A549 (cell line): ENCODE results near the gene LAMA2. TPM values are rescaled to one million over a fixed set of nuclear protein-coding genes. Genes with fewer than 3 reads are reported as not detected.

Source experiments
- ATAC-seq, 2 experiments: fragments of 200-7000 bp in 1 of 2; fragments of >200 bp in 1 of 2; cut with Nextera tagmentation in 1 of 2; cut with Tn5 transposase in 1 of 2; 3 replicates each; pipeline versions ENCODE4 v1.8.0 to v1.9.1; 2018 to 2020; ENCODE audit warnings: mild to moderate bottlenecking in 1 of 2, moderate library complexity in 1 of 2
- CTCF ChIA-PET: fragments of 300-600 bp; sonication (Branson Sonifier 250); formaldehyde crosslinking; extraction: SDS; loops from one replicate; lab custom pipeline; 2021; ENCODE audit warnings: antibody characterized with exemption, inconsistent platforms; lab: Yijun Ruan, JAX
- POLR2A ChIA-PET: fragments of 350-600 bp; formaldehyde crosslinking; extraction: SDS; loops from one replicate; lab custom pipeline; 2021; ENCODE audit warnings: antibody characterized with exemption, inconsistent platforms; lab: Yijun Ruan, JAX
- DNase-seq, 2 experiments: peaks; one replicate each; pipeline versions ENCODE4 v3.0.0 to v3.0.0-alpha.2; 2011 to 2016; ENCODE audit warnings: low read depth in 1 of 2, low spot score in 1 of 2
- FAIRE-seq: peaks from 2 replicates; lab custom pipeline; 2011; peaks lifted over from hg19 to GRCh38; lab: Jason Lieb, UNC
- H3K27ac ChIP-seq, 2 experiments: fragments of >200 bp; sonication (Bioruptor Twin); formaldehyde crosslinking; 3 replicates each; pipeline ENCODE4 v1.5.1; 2016 to 2017
- H3K4me1 ChIP-seq: fragments of >200 bp; sonication (Bioruptor Twin); formaldehyde crosslinking; 3 replicates; pipeline ENCODE4 v1.6.1; 2016
- H3K4me2 ChIP-seq: fragments of >200 bp; sonication (Bioruptor Twin); formaldehyde crosslinking; 3 replicates; pipeline ENCODE4 v1.6.1; 2016
- H3K4me3 ChIP-seq: fragments of >200 bp; sonication (Bioruptor Twin); formaldehyde crosslinking; 3 replicates; pipeline ENCODE4 v1.5.1; 2016
- H3K9me3 ChIP-seq: fragments of >200 bp; sonication (Bioruptor Twin); formaldehyde crosslinking; 3 replicates; pipeline ENCODE4 v1.6.1; 2016
- BHLHE40 ChIP-seq: IDR thresholded peaks from 2 replicates; pipeline ENCODE4 v1.6.1; 2012; ENCODE audit warnings: low read depth, low read length, inconsistent platforms
- CBX2 ChIP-seq: fragments of 200-600 bp; sonication (generic); IDR thresholded peaks from 2 replicates; pipeline ENCODE4 v1.6.1; 2016; ENCODE audit warnings: low read depth, mild to moderate bottlenecking, borderline replicate concordance
- CBX8 ChIP-seq: fragments of 200-600 bp; sonication (generic); IDR thresholded peaks from 2 replicates; pipeline ENCODE4 v1.6.1; 2016
- CHD2 ChIP-seq: fragments of 150-350 bp; IDR thresholded peaks from 2 replicates; pipeline ENCODE4 v1.6.1; 2014; ENCODE audit warnings: low read length; ENCODE audit not compliant: partially characterized antibody
- CHD4 ChIP-seq: fragments of 200-600 bp; sonication (generic); IDR thresholded peaks from 2 replicates; pipeline ENCODE4 v1.6.1; 2016; ENCODE audit warnings: antibody characterized with exemption, mild to moderate bottlenecking, borderline replicate concordance
- EP300 ChIP-seq, 2 experiments: fragments of >200 bp; sonication (Bioruptor Twin); formaldehyde crosslinking; IDR thresholded peaks; 2 replicates in 1 of 2; 3 replicates in 1 of 2; pipeline ENCODE4 v1.6.1; 2016 to 2017
- ESRRA ChIP-seq: fragments of 150-350 bp; IDR thresholded peaks from 2 replicates; pipeline ENCODE4 v1.6.1; 2014; ENCODE audit warnings: mild to moderate bottlenecking, low read length, borderline replicate concordance
- FOSB ChIP-seq: fragments of 250-450 bp; sonication (Bioruptor Pico); IDR thresholded peaks from 2 replicates; pipeline ENCODE4 v1.5.0; 2020; ENCODE audit warnings: mild to moderate bottlenecking, moderate library complexity
- FOSL2 ChIP-seq, 2 experiments: fragments of 450-650 bp in 1 of 2; fragments of >200 bp in 1 of 2; sonication (Bioruptor Twin) in 1 of 2; formaldehyde crosslinking; IDR thresholded peaks; 2 replicates each; pipeline versions ENCODE4 v1.5.0 to v1.6.1; 2016 to 2020; ENCODE audit warnings: mild to moderate bottlenecking in 1 of 2, moderate library complexity in 1 of 2
- HDAC2 ChIP-seq: fragments of 200-600 bp; sonication (generic); IDR thresholded peaks from 2 replicates; pipeline ENCODE4 v1.6.1; 2016
- MAFK ChIP-seq: fragments of 450-650 bp; IDR thresholded peaks from 2 replicates; pipeline ENCODE4 v1.6.1; 2014; ENCODE audit not compliant: partially characterized antibody
- MAZ ChIP-seq: fragments of 150-350 bp; IDR thresholded peaks from 2 replicates; pipeline ENCODE4 v1.6.1; 2014; ENCODE audit warnings: antibody characterized with exemption, low read depth, low read length, borderline replicate concordance
- MYC ChIP-seq: IDR thresholded peaks from 2 replicates; pipeline ENCODE4 v1.6.1; 2012; ENCODE audit warnings: mild to moderate bottlenecking, inconsistent platforms, low read length, improper control_type of control experiment, borderline replicate concordance
- NFE2L2 ChIP-seq: fragments of 150-350 bp; conservative IDR thresholded peaks from 2 replicates; pipeline ENCODE4 v1.6.1; 2014; ENCODE audit warnings: low read length
- NR3C1 ChIP-seq: fragments of >200 bp; sonication (Bioruptor Twin); formaldehyde crosslinking; IDR thresholded peaks from 3 replicates; pipeline ENCODE4 v1.6.1; 2017
- PHF8 ChIP-seq: fragments of 200-600 bp; sonication (generic); IDR thresholded peaks from 2 replicates; pipeline ENCODE4 v1.6.1; 2016; ENCODE audit warnings: low read depth, mild to moderate bottlenecking, antibody characterized with exemption, moderate library complexity, borderline replicate concordance
- RAD21 ChIP-seq, 2 experiments: fragments of >200 bp in 1 of 2; sonication (Bioruptor Twin) in 1 of 2; formaldehyde crosslinking in 1 of 2; IDR thresholded peaks in 1 of 2; conservative IDR thresholded peaks in 1 of 2; 2 replicates in 1 of 2; 3 replicates in 1 of 2; pipeline ENCODE4 v1.6.1; 2012 to 2018; ENCODE audit warnings: inconsistent platforms in 1 of 2
- RNF2 ChIP-seq: fragments of 200-600 bp; sonication (generic); IDR thresholded peaks from 2 replicates; pipeline ENCODE4 v1.6.1; 2016; ENCODE audit warnings: low read depth, mild to moderate bottlenecking, antibody characterized with exemption, moderate library complexity, borderline replicate concordance
- TP53 ChIP-seq: fragments of 250-450 bp; sonication (Bioruptor Pico); IDR thresholded peaks from 2 replicates; pipeline ENCODE4 v1.5.0; 2021; ENCODE audit warnings: mild to moderate bottlenecking, moderate library complexity
- ZC3H11A ChIP-seq: fragments of 450-650 bp; IDR thresholded peaks from 2 replicates; pipeline ENCODE4 v1.6.1; 2014; ENCODE audit warnings: antibody characterized with exemption, mild to moderate bottlenecking
- ZFP36 ChIP-seq: fragments of 450-650 bp; IDR thresholded peaks from 2 replicates; pipeline ENCODE4 v1.6.1; 2014; ENCODE audit warnings: borderline replicate concordance; ENCODE audit not compliant: partially characterized antibody
- ZNF302 ChIP-seq: fragments of 250-450 bp; sonication (Bioruptor Pico); IDR thresholded peaks from 2 replicates; pipeline ENCODE4 v1.9.0; 2021; ENCODE audit warnings: inconsistent platforms, mild to moderate bottlenecking, moderate library complexity
- WGBS: methylation state at CpG from one replicate; pipeline ENCODE4 v1.1.6; 2017; ENCODE audit errors: missing lambda C conversion rate; 5-methylcytosine and 5-hydroxymethylcytosine counted together
- polyA plus RNA-seq, 4 experiments: library from polyadenylated mRNA; depleted of rRNA in 3 of 4; stranded (reverse); fragments of >200 nt; fragmentation: RNase III in 1 of 4; extraction: RNeasy Plus Mini Kit Qiagen cat#74134 plus additional on column Dnase treatment in 1 of 4; gene quantifications; 2 replicates in 3 of 4; 3 replicates in 1 of 4; pipeline ENCODE4 v1.2.3, GENCODE V29; 2011 to 2017
- TF ChIP-seq, protein P1 (sequence below): fragments of >200 bp; sonication (Bioruptor Twin); formaldehyde crosslinking; IDR thresholded peaks from 3 replicates; pipeline ENCODE4 v1.5.1; 2016
- TF ChIP-seq, protein P2 (sequence below): fragments of 250-450 bp; sonication (Bioruptor Pico); IDR thresholded peaks from 2 replicates; pipeline ENCODE4 v1.5.0; 2020; ENCODE audit warnings: low read depth, mild to moderate bottlenecking, moderate library complexity
- TF ChIP-seq, protein P3 (sequence below): fragments of 150-350 bp; IDR thresholded peaks from 2 replicates; pipeline ENCODE4 v1.6.1; 2014; ENCODE audit warnings: low read depth, mild to moderate bottlenecking, low read length
- TF ChIP-seq, protein P4 (sequence below): IDR thresholded peaks from 2 replicates; pipeline ENCODE4 v1.6.1; 2012

Gene LAMA2
- polyA plus RNA-seq, 2 of the 4 experiments (the other 2 are of a cell fraction): 0.21 to 1.3 TPM

DNA sequence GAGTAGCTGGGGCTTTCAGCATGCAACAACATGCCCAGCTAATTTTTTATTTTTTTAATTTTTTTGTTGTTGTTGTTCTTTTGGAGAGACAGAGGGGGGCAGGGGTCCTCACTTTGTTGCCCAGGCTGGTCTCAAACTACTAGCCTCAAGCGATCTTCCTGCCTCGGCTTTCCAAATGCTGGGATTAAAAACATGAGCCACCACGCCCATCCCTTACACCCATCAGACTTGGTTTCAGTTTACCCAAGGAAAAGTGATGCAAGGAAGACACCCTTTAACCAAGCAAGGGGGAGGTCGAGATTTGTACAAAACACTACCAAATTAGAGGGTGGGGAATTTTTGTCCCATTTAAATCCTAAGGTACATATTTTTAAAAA lies 616.9 kb downstream of the LAMA2 start:
- DNase-seq: no peak
- 80% methylated on average over 4 of the region's 4 CpGs for WGBS
- peak overlapping the region; percentile 66 to 83 for H3K27ac ChIP-seq
- ATAC-seq: no peak
- no peaks in the 10 kb centered on the region for H3K9me3 ChIP-seq
- H3K4me2 ChIP-seq: peak overlapping the region; percentile 85; the same call in 2 of the 3 replicates
- CTCF ChIA-PET: interaction anchor here (0.6 to 1.3 kb wide), 8 partner anchors 12 to 866 kb away, joined by 3 to 8 read pairs (median 3); partner anchors contain the start of gene TMEM200A
- no peak for FAIRE-seq
- POLR2A ChIA-PET: no interaction called here
- peaks cover 39% of the 10 kb centered on the region for H3K4me1 ChIP-seq
- H3K4me3 ChIP-seq: no peak overlapping the region
- TF ChIP-seq MYC: no peak
- TF ChIP-seq, protein P1, sequence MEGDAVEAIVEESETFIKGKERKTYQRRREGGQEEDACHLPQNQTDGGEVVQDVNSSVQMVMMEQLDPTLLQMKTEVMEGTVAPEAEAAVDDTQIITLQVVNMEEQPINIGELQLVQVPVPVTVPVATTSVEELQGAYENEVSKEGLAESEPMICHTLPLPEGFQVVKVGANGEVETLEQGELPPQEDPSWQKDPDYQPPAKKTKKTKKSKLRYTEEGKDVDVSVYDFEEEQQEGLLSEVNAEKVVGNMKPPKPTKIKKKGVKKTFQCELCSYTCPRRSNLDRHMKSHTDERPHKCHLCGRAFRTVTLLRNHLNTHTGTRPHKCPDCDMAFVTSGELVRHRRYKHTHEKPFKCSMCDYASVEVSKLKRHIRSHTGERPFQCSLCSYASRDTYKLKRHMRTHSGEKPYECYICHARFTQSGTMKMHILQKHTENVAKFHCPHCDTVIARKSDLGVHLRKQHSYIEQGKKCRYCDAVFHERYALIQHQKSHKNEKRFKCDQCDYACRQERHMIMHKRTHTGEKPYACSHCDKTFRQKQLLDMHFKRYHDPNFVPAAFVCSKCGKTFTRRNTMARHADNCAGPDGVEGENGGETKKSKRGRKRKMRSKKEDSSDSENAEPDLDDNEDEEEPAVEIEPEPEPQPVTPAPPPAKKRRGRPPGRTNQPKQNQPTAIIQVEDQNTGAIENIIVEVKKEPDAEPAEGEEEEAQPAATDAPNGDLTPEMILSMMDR: no peak
- no peak for TF ChIP-seq TP53
- TF ChIP-seq ZC3H11A: no peak
- no peak for TF ChIP-seq ESRRA
- no peak for TF ChIP-seq CHD4
- TF ChIP-seq, protein P2, sequence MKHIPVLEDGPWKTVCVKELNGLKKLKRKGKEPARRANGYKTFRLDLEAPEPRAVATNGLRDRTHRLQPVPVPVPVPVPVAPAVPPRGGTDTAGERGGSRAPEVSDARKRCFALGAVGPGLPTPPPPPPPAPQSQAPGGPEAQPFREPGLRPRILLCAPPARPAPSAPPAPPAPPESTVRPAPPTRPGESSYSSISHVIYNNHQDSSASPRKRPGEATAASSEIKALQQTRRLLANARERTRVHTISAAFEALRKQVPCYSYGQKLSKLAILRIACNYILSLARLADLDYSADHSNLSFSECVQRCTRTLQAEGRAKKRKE (CRISPR knock-in tag): no peak
- TF ChIP-seq RNF2: no peak
- TF ChIP-seq MAZ: no peak
- TF ChIP-seq PHF8: no peak
- no peak for TF ChIP-seq CBX8
- no peak for TF ChIP-seq NFE2L2
- no peak for TF ChIP-seq CBX2
- no peak for TF ChIP-seq BHLHE40

DNA sequence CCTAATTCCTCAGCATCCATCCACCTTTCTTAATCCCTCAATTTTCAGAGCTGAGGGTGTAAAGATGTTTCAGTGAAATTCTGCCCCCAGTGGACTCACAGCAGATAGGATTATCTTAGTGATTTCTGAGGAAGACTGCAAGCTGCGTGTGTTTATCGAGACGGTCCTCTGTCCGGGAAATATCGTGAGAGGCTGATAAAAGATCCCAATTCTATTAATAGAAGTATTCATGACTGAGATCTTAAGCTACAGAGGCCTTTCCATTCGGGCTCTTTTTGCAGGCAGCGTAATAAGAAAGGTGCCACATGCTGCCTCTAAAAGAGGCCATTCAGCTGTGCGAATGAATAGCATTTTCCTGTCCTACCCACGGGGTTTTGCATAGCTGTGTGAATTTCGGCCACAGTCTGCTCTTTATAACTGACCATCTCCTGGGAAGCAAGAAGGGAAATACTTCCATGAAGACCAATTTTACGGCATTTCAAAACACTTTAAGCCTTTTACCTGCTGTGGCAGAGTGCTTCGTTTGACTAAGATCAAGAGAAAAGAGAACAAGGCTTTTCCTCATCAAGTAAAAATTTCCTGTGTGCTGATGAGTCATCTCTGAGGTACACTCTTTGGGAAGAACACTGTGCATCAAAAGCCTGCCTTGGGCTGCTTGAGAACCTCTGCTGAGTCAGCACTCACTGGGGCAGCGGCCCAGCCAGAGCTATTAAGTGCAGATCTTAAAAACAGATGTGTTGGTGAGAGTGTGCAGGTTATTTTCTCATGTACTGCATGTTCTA lies 618.2 kb downstream of the LAMA2 start:
- POLR2A ChIA-PET: interaction anchor here (1.2 kb wide), 1 partner anchor 10 kb away, joined by 5 read pairs; no protein-coding TSS in a partner anchor

More for the DNA sequence above, 618.2 kb downstream of the LAMA2 start:
- Histone ChIP-seq H3K4me2 (peak overlapping the region; percentile 61), H3K4me3 (no peak overlapping the region), H3K4me1 (peaks cover 39% of the 10 kb centered on the region), H3K27ac (peak overlapping the region; percentile 53 to 72; a peak in 3 of 6 replicates), H3K9me3 (no peaks in the 10 kb centered on the region)
- TF ChIP-seq, protein P3, sequence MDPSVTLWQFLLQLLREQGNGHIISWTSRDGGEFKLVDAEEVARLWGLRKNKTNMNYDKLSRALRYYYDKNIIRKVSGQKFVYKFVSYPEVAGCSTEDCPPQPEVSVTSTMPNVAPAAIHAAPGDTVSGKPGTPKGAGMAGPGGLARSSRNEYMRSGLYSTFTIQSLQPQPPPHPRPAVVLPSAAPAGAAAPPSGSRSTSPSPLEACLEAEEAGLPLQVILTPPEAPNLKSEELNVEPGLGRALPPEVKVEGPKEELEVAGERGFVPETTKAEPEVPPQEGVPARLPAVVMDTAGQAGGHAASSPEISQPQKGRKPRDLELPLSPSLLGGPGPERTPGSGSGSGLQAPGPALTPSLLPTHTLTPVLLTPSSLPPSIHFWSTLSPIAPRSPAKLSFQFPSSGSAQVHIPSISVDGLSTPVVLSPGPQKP: no peak
- TF ChIP-seq ESRRA: no peak
- no peak for TF ChIP-seq FOSL2 (IDR thresholded peaks at IDR 0.05)
- peak; percentile 61 for TF ChIP-seq FOSL2 (CRISPR knock-in tag; IDR thresholded peaks at IDR 0.05)
- TF ChIP-seq RAD21 (conservative IDR thresholded peaks at IDR 0.05 in 1 of 2, IDR thresholded peaks at IDR 0.05 in 1 of 2): no peak
- TF ChIP-seq HDAC2: no peak
- TF ChIP-seq NR3C1: no peak
- TF ChIP-seq EP300 (IDR thresholded peaks at IDR 0.05): no peak
- TF ChIP-seq, protein P1: peak; percentile 43
- TF ChIP-seq CHD2: peak; percentile 33
- TF ChIP-seq CBX8: no peak
- peak; percentile 95 for TF ChIP-seq MAFK
- TF ChIP-seq FOSB (CRISPR knock-in tag): no peak
- TF ChIP-seq, protein P4, sequence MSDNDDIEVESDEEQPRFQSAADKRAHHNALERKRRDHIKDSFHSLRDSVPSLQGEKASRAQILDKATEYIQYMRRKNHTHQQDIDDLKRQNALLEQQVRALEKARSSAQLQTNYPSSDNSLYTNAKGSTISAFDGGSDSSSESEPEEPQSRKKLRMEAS: no peak
- TF ChIP-seq MAZ: no peak
- TF ChIP-seq ZFP36: no peak
- no peak for TF ChIP-seq ZNF302 (CRISPR knock-in tag)
- no peak for FAIRE-seq
- 47% methylated on average over 13 of the region's 13 CpGs for whole genome bisulfite sequencing
- peak; percentile 82 to 88 for ATAC-seq
- peak; percentile 32 to 41 for DNase-seq
- CTCF ChIA-PET: interaction anchor here (0.6 to 3.4 kb wide), 15 partner anchors 8 to 249 kb away, joined by 3 to 15 read pairs (median 3); no protein-coding TSS in a partner anchor
